Tracheal epithelial cell (primary cell): Measurements from ENCODE around the gene CLN3. TPM values are rescaled to one million over a fixed set of nuclear protein-coding genes. Genes with fewer than 3 reads are reported as not detected.

ENCODE experiments used
- total RNA-seq: library from RNA; depleted of rRNA; stranded (reverse); fragments of >200 nt; gene quantifications from 2 replicates; pipeline ENCODE4 v1.2.1, GENCODE V29; 2014

The CLN3 gene
- 13.7 and 15.1 TPM in 2 replicates for total RNA-seq

DNA sequence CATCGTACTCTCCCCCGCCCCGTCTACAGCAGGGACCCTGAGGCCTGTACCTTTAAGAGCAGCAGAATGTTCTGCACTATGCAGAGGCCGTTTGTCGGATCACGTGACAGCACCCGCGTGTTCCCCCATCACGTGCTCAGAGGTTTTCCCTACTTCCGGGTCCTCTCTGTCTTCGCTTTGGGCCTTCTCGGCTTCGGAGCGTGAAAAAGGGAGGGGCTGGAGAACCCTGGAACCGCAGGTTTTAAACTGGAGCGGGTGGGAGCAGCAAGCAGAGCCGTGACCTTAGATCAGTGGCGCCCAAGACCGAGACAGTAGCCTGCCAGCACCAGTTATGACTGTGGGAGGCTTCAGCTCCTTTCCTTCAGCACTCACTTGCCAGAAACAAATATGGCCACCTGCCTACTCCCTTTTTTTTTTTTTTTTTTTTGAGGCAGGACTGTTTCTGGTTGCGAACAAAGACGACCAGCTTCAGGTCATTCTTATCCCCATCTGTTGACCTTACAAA is at the start of gene CLN3:
CLN3 (minus strand) TSS at position 105 of the 505 bp plus-strand sequence. CDS start 315 bp downstream, outside the sequence.

DNA sequence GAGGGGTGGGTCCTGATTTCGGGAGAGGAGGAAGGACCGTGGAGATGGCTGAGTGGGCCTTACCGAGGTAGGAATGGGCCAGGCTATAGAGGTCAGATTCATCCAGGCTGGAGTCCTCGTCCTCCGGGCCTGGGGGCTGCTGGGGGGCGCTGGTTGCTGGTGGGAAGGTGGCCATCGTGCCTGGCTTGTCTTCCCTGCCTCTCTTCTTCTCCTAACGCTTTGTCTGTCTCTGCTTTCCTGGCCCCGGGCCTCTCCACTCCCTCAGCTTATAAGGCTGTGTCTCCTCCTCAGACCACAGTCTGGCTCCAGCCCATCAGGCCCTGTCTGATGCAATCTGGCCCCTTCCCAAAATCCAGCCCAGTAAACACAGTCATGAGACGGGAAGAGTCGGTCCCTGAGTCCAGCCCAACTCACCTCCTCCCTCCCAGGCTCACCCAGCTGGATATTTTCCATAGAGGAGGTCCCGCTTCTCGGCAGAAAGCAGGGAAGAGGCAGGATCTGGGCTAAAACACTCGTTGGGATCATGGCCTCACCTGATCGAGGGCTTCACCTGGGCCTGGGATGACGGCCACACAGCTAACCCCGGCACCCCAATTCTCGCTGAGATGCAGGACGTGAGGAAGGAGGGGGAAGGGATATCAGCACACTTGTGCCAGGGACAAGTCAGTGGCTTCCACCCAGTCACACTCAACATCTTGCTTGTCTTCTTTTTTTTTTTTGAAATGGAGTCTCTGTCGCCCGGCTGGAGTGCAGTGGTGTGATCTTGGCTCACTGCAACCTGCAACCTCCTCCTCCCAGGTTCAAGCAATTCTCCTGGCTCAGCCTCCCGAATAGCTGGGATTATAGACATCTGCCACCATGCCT is 47.1 kb upstream of the CLN3 start, which contains the start of gene NUPR1:
NUPR1 (minus strand) TSS at position 242 of the 864 bp plus-strand sequence; CDS start at position 175, 67 bp downstream.

GRCh38 chr16:28494121-28494851 is 2.4 kb upstream of the CLN3 start, which contains the start of gene APOBR:
APOBR (plus strand) TSS chr16:28494643; CDS start chr16:28494682, 39 bp downstream.

Other genes with a start within 250 kb of the CLN3 start
- under 0.01 and 0.48 TPM in 2 replicates for gene SBK1, start 199.5 kb downstream of the CLN3 start, total RNA-seq
- 1.9 TPM in 1 of 2 replicates, not detected in the other for gene NPIPB6, start 128.6 kb downstream of the CLN3 start, total RNA-seq
- 157 and 280 TPM in 2 replicates for gene EIF3CL, start 88.2 kb downstream of the CLN3 start, total RNA-seq
- gene NPIPB7, start 19.7 kb downstream of the CLN3 start, total RNA-seq, result not detected in 2 replicates
- gene APOBR, start 2.6 kb upstream of the CLN3 start, total RNA-seq, result under 0.01 TPM in 1 of 2 replicates, not detected in the other
- not detected in 2 replicates for gene IL27, start 14.8 kb upstream of the CLN3 start, total RNA-seq
- 19.0 and 44.1 TPM in 2 replicates for gene NUPR1, start 46.9 kb upstream of the CLN3 start, total RNA-seq
- 11.3 and 17.7 TPM in 2 replicates for gene SGF29, start 61.8 kb upstream of the CLN3 start, total RNA-seq
- gene SULT1A2, start 105.0 kb upstream of the CLN3 start, total RNA-seq, result 0.24 TPM in 1 of 2 replicates, not detected in the other
- 6.0 and 14.7 TPM in 2 replicates for gene SULT1A1, start 118.0 kb upstream of the CLN3 start, total RNA-seq
- gene NPIPB8, start 146.0 kb upstream of the CLN3 start, total RNA-seq, result 0.43 TPM in 1 of 2 replicates, not detected in the other
- 121 and 396 TPM in 2 replicates for gene EIF3C, start 219.4 kb upstream of the CLN3 start, total RNA-seq